GM19395 (cell line): ENCODE results near the gene SLC38A7.
"Not testable (repeated sequence)": the region's sequence is repeated elsewhere in the genome, so short reads cannot be mapped to it uniquely, and the experiment has no call there.

Experiments used
- ATAC-seq: cut with Tn5 transposase; IDR thresholded peaks from one replicate; pipeline ENCODE4 v1.9.1; 2021; ENCODE audit warnings: mild to moderate bottlenecking, moderate library complexity; ENCODE audit not compliant: unreplicated experiment

The SLC38A7 gene

GRCh38 chr16:58638148-58639036 lies 46.2 kb downstream of the SLC38A7 start:
- ATAC-seq: no peak

DNA sequence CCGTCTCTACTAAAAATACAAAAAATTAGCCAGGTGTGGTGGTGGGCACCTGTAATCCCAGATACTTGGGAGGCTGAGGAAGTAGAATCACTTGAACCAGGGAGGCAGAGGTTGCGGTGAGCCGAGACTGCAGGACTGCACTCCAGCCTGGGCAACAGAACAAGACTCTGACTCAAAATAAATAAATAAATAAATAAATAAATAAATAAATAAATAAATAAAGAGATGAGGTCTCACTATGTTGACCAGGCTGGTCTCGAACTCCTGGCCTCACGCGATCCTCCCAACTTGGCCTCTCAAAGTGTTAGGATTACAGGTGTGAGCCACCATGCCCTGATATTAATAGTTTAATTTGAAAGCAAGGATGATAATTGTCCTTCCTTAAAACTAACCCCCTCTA lies 47.5 kb downstream of the SLC38A7 start:
- ATAC-seq: not testable (repeated sequence)

DNA sequence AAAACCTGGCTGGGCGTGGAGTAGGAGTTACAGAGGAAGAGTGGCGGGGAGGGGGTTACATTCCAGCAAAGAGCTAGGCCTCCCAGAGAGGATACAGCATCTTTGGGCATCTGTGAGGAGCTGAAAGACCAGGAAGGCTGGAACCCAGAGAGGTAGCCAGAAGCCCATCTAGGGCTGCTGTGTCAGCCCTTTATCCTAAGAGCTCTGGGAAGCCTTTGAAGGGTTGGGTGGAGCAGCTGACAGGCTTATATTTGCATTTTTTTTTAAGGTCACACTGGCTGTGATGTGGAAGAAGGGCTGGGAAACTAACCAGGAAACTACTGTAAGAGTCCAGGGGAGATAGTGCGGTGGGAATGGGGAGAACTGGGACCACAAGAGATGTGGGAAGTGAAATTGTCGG lies 48.1 kb downstream of the SLC38A7 start:
- ATAC-seq: no peak

DNA sequence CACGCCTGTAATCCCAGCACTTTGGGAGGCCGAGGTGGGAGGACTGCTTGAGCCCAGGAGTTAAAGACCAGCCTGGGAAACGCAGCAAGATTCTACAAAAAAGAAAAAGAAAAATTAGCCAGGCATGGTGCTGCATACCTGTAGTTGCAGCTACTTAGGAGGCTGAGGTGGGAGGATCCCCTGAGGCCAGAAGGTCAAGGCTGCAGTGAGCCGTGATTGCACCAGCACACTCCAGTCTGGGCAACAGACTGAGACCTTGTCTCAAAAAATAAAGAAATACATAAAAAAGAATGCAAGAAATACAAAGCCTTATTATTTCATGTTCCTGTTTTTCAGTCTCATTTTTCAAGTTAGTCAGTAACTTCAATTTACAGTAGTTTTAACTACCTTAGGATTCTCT lies 49.1 kb downstream of the SLC38A7 start:
- no peak for ATAC-seq

DNA sequence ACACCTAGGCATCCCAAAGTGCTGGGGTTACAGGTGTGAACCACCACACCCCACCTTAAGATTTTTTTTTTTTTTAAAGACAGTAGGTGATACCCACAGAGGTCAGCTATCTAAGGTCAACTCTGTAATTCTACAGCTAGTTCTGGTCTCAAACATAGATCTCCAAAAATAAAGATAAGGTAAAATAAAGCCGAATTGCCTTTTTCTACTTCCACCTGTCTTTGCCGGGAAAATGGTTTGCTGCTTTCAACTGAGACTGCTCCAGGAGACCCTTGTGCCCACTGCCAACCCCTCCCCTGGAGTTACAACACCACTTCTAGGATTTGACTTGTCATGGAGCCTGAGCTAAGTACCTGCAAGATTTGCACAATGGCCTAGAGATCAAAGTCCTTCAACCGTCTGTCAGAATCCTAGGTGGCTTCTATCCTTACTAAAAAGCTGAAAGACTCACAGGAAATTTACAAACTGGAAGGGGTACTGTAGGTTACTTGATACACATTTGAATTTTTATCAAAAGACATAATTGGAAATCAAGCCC lies 50.2 kb downstream of the SLC38A7 start:
- no peak for ATAC-seq

DNA sequence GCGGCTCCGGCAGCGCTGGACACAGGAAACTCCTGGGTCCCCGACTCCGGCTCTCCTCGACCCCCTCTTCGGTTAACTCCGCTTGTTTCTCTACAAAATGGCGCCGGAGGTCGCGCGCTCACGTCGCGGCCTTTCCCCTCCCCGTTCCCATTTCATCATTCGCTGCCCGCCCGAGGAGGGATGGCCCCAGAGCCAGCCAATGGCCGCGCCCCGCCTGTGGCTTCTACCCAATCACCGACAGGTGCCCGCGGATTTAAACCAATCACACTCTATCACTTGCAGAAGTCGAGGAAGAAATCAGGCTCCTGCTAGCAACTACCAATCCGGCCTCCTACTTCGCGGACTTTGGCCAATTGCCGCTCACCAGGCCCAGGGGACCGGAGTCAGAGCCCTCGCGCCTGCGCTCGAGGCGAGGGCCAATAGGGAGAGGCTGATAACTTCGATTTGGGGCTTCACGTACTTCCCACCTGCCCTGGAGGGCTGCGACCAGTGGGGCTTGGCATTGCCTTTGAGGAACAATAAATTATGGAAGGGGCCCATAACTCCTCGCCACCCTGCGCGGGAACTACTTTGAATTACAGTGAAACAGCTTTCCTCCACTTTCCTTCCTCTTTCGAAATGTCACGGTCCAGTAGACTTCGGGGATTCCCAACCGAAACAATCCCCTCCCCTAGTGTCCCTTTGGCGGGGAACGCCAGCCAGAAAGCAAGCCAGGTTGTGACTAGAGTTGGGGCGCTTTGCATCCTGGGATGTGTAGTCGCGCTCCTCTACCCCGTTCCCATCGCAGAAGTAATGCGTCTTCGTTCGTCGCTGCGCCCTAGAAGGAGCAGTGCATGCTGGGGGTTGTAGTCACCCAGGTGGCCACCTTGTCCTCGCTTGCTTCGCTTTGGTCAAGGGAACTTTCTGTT lies 54.6 kb downstream of the SLC38A7 start, which contains the start of gene CNOT1:
CNOT1 (minus strand) TSS at position 94 of the 908 bp plus-strand sequence. CDS start 30,489 bp downstream, outside the sequence.
- peak; percentile 90 for ATAC-seq

DNA sequence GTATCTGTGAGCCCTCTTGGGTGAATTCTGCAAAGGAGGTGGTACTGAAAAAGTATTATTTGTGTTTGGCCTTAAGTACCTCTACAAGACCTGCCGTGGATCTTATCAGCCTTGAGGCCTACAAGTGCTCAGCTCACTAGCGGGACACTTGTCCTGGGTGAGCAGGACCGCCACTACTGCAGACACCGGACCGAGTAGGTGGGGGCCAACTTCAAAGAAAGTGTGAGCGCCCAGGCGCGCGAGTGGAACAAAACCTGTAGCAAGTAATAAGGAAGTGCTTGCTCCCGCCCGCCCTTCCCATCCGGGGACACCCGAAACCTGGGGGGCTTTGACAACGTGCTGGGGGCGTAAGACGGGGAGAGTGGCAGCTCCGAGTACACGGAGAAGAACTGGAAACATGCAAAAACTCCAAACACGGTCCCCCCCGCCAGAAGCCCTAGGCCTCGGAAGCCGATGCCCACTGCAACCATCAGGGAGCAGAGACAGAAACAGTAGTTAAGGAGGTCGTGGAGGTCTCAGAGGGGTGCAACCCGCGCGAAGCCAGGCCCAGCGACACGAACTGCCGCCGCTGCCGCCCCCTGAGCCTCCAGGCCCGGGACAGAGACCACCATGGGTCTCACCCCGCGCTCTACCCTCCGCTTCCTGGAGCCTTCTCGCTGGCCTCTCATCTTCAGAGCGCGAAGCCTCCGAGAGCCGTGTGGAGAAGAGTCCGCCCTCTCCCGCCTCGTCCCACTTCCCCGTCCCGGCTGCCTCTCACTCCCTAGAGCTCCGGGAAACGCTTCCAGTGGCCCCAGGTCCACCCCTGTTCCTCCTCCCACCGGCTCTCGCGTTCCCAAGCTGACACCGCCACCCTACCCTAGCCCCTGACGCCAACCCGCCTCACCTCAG lies 55.5 kb downstream of the SLC38A7 start:
- peak; percentile 0 for ATAC-seq

GRCh38 chr16:58624209-58624608 lies 60.4 kb downstream of the SLC38A7 start:
- ATAC-seq: no peak

DNA sequence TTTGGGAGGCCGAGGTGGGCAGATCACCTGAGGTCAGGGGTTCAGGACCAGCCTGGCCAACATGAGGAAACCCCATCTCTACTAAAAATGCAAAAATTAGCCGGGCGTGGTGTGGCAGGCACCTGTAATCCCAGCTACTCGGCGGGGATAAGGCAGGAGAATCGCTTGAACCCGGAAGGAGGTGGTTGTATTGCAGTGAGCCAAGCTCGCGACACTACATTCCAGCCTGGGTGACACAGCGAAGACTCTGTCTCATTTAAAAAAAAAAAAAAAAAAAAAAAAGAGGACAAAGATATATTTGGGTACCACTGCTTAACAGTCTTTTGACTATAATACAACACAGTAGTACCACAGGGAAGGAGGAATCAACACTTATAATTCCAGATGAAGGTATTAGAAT lies 64.2 kb downstream of the SLC38A7 start:
- ATAC-seq: no peak

GRCh38 chr16:58615280-58615679 lies 69.3 kb downstream of the SLC38A7 start:
- ATAC-seq: no peak
